ENCODE measurements around the gene NEDD9.
A peak's percentile ranks its signal among the peaks of the same experiment; 100 is the strongest.

Gene NEDD9

DNA sequence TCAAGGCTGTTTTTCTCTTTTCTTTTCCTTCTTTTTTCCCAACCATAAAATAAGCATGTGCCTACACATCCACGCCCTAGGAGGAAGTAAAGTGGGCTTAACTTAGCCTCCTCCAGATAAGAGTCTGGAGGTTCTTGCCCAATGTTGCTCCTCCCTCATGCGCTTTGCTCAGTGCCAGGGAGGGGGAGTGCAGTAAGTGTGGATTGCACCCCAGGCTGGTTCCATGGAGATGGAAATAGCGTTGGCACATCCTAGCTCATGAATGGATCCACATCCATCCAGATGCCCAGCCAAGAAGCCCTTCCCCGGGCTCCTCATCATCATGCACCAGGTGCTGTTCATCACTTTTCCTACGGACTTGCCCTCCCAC, 58.2 kb downstream of the NEDD9 start:
- no peak for DNase-seq

DNA sequence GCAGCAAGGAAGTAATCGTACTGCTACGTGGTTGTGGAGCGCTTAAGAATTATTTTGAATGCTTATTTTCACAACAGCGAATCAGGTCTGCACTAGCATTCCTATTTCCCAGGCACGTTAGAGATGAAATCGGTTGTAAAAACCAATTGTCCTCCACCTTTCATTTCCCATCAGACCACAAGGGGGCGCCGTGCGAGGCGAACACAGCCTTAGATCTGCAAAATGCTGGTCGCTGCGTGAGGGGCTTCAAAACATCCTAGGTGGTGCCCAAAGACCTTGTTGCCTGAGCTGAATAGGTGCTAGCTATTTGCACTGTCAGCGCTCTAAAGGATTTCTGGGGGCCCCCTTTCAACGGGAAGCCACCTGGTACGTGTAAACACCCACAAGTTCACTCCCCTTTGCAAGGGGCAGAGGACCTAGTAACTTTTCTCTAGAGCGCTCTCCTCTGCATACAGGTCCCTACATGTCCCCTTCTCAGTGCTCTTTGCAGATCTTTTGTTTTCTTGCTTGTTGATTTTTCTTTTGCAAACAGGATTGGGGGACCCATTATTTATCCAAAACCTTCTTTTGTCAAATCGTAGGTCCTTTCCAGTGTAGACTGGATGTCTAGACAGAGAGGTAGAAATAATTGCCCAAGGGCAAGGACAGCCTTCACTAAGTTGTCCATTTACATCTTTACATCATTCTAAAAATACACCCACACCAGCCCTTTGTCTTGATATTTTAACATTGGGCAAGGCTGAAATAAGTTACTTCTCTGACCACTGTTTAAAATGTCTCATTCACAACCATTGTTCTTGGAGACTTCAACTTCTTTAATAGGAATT, 59.8 kb downstream of the NEDD9 start:
- peak; percentile 44 for DNase-seq

DNA sequence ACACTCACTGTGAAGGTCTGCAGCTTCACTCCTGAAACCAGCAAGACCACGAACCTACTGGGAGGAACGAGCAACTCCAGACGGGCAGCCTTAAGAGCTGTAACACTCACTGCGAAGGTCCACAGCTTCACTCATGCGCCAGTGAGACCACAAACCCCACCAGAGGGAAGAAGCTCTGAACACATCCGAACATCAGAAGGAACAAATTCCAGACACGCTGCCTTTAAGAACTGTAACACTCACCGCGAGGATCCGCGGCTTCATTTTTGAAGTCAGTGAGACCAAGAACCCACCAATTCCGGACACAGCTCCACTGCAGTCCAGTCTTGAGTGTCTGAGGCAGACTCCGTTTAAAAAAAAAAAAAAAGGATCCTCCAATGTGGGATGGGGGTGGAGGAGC, 60.5 kb downstream of the NEDD9 start:
- no peak for DNase-seq

DNA sequence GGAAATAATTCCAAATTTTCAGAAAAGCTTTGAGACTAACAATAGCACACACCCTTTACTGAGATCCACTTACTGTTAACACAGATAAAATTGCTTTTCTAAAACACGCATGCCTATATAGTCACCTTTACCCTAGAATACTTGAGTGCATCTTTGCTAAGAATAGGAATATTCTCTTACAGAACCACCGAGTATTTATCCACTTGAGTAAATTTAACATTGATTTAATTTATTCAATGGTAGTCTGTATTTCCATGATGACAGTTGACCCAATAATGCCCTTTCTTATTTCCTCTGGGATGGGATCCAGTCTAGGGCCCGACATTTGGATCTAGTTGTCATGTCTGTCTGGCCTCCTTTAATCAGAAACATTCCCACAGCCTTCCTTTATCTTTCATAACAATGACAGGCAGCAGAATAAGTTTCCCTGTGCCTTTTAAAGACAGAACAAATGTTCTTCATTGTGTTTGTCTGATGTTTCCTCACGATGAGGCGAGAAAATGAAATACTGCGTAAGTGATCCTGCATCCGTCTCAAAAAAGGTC, 64.3 kb downstream of the NEDD9 start:
- DNase-seq = no peak

DNA sequence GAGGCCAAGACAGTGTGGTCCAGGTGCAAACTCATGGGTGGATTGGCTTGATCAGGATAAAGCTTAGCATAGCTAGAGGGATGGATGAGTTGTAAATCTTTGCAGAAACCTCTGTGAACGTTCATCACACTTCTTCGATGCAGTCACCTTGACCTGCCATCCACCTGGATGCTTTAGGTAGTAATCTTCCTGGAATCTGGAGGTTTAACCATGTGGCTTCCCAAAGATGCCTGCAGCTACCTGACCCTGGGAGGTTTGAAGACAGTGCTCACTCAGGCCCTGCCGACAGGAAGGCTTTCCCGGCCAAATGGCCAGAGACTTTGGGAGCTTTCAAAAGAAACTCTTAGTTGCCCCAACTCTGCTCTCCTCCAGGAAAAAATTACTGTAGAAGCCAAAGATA, 65.5 kb downstream of the NEDD9 start:
- no peak for DNase-seq

DNA sequence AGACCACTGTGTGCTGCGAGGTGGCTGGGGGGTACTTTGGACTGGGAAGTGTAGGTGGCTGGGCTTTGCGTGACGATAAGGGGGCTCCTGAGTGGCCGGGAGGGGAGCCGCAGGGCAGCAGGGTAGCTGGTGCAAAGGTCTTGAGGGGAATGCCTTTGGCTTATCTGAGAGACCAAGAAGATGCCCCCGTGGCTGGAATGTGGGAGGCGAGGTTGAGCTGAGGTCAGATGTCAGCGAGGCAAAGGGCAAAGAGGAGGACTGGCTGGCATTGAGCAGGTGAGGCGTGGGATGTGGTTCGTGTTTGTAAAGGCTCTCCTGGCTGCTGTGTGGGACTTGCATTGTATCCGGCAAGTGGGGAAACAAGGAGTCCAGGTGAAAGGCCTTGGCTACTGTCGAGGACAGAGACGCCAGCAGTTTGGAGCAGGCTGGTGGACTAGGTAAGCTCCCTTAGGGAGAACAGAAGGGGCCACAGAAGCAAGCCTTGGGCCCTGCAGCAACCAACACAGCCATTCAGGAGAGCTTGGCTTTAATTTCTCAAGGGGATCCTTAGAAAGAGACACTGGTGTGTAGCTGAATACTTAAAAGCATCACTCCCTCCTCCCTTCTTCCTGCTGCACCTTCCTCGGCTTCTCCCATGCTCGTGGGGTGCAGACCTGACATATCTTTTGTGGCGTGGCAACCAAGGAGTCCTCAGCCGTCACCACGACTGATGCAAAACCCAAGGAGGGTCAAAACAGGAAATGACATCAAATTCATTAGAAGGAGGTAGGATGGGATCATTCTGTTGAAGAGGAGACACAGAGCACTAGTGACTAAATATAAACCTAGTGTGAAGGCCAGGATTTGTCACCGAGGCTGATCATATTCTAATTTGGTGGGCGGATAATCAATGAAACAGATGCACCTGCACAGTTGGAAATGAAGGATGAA, 67.5 kb downstream of the NEDD9 start:
- DNase-seq = no peak

DNA sequence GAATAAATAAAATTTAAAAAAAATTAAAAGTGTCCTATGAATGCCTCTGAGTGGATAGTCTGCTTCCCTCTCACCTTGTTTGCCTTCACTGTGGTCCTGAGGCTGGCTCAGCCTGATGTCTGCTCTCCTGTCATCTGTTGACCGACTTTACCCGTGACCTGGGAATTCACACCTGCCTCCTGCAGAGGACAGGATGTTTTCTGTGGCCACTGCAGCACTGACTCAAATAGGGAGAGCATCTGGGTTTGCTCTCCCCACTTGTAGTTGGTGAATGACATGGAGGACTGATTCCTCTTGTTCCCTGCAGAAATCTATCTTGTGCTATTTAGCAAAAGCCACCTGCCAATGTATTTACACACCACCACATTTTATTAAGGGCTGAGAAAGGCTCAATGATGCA, 68.5 kb downstream of the NEDD9 start:
- no peak for DNase-seq

DNA sequence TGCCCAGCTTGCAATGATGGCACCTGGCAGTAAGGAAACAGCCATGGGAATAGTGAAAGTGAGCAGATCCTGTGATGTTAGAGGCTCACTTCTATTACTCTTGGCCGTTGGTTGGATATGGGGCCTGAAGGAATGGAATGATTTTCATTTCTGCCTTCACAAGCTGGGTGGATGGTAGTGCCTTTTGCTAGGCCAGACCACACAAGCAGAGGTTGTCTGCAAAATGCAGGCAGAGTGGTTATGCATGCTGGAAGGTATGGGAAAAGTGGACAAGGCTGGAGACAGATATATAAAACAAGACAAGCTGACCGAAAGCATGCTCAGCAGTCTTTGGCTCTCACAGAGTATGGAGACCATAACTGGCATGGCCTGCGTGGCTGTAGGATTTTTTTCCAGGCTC, 70.2 kb downstream of the NEDD9 start:
- no peak for DNase-seq

DNA sequence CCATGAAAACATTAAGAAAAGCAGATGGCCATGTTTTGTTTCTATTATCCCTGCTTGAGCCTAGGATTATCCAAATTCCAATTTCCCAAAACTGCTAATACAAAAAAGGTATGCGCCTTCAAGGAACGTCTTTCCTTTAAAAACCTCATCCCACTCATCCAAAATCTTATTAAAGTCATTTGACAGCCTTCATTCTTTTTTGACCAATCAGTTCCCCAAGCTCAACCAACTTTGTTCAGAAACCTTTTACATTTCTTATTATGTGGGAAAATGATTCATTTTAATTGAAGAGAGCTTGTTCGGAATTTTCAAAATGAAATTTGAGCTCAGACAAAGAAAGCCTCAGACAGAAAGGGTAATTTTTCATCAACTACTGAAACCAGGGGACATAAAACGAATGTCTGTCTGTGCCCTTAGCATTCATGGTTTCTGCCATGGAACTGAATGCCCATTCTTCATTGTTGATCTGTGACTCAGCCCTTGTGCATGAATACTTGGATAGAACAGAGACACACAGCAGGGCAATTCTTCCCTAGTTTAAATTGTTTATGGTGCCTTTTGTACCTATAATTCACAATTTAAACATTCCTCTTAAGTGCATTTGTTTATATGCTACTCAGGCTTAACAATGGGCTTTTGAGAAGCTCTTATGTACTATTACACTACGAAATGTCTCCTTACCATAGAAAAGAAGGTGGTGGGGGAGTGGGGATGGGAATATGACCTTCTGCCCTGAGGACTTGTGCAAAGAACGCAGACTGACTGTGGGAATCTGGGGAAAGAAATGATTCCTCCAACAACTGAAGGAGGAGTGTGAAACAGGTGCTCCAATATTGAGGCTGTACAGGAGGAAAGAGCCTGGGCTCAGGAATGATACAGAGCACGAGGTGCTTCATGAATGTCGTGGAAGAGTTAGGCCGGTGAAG, 71.2 kb downstream of the NEDD9 start:
- DNase-seq = peak; percentile 67

DNA sequence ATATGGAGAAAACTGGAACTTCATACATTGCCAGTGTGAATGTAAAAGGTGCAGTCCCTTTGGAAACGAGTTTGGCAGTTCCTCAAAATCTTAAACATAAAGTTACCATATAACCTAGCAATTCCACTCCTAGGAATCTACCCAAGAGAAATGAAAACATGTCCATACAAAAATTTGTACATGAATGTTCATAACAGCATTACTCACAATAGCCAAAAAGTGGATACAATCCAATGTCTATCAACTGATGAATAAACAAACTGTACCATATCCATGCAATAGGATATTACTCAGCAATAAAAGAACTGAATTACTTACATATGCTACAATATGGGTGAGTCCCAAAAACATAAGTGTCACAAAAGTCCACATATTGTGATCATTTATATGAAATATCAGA, 72.3 kb downstream of the NEDD9 start:
- DNase-seq = peak; percentile 61

DNA sequence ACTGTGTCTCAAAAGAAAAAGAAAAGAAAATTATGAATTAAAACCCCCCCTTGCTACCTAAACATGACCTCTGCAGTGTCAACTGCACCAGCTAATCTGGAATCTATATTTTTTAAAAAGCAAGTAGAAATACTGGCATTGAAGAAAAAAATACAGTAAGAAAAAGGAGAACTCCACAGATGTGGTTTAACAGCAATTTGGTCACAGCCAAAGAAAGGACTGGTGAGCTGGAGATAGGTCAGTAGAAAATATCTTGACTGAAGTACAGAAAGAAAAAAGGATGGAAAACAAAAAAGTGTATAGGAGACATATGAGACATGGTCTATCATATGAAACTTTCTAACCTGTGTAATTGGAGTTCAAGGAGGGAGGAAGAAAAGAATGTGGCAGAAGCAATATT, 76.9 kb downstream of the NEDD9 start:
- DNase-seq = no peak

DNA sequence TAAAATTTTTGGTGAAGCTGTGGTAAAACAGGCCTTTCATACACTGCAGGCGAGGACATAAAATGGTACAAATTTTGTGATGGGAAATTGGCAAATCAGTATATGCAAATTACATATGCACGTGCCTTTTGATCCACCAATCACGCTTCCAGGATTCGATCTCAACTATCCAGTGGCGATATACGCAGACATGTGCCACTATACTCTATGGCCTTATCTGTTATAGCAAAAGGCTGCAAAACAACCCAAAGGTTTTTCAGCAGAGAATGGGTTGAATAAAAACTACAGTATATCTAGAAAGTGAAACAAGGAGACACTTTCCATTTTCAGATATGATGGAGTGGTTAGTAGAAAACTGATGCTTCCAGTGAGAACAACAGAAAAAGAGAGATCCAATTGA, 79.0 kb downstream of the NEDD9 start:
- no peak for DNase-seq

DNA sequence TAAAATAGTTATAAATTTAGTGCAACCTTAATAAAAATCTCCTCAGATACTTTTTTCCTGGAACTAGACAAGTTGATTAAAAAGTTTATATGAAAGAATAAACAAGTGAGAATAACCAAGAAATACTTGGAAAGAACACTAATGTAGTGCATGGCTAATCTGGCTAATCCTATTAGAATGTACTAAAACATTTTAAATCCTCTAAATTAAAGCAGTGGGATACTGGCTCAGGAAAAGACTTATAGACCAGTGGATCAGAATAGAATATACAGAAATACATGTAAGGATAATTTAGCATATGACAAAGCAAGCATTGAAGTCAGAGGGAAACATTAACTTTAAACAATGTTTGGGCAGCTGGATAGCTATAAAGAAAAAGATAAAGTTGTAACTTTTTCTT, 79.9 kb downstream of the NEDD9 start:
- DNase-seq = no peak

DNA sequence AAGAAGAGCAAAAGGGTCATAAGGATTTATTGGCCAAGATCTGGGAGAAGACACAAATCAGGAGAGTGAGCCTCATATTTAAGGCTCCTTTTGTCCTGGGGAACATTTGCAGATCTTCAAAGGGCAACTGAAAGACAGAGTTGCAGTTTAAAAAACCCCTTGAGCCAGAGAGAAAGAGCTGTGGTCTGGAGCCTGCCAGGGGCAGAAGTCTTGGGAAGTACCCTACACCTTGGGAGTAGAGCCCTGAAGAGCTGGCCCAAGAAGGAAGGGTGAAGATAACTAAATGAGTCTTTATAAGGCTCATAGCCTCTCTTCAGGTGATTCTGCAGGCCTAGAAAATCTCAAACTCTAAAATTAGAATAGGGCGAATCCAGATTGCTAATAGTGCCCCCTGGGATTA, 81.0 kb downstream of the NEDD9 start:
- DNase-seq = no peak

DNA sequence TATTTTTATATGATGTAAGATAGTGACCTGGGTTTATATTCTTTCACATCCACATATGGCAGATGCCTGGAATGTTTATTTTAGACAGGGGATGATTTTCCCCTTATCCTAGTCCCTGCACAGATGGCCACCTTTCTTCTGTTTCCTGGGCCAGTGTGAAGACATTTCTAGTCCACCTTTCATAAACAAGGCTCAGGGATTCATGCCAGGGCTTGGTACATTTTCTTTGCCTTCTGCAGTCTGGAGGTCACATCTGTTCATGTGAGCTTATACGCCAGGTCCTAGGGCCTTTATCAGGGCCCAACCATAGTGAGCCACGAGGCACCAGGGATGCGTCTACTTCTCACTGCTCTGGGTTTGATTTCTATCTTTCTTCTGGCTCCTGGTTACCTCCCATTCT, 82.9 kb downstream of the NEDD9 start:
- no peak for DNase-seq

DNA sequence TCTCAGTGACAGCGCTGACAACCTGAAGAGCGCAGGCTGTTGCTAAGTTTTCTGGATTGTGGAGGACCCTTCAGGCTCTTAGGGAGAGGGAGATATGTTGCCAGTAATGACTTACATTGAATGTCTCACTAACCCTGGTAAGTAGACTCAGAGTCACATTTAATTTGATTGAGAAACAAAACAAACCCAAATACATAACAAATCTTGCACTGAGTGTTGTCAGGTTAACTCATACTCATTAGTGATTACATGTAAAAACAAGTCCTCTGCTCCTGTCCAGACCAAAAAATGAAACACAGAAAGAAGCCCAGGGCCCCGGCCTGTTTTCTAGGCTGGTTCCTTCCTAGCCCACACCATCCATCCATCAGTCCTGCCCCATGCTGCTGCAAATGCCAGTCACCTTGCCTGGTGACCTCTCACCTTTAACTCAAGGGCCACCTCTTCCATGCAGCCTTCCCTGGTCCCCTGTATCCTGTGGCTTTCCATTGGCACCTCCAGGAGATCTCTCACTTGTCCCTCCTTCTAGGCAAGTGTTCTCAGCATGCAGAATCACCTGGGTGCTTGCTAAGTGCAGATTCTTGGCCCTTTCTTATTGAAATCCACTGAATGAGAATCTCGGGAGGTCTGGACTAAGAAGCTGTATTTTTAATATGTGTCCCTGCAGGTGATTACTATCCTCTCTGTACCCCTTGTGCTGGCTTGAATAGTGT, 86.2 kb downstream of the NEDD9 start:
- no peak for DNase-seq

DNA sequence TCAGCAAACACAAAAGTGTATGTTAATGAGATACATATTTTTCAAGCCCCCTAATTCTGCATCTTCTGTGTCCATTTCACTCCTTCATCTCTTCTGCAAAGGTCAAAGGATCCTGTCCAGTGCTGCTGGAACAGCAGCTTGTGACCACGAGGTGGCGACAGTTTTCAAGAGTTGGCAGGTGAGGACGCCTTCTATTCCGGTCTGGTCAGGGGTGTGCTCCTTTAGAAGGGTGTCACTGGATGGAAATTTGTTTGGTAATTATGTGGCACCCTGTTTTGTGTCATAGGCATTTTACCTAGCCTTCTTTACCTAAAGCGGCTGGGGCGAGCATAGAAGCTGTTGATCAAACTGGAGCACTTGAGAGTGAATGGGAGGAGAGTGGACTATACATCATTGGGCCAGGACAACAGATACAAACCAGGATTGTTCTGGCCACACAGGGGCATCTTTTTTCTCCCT, 88.0 kb downstream of the NEDD9 start:
- peak; percentile 72 for DNase-seq

DNA sequence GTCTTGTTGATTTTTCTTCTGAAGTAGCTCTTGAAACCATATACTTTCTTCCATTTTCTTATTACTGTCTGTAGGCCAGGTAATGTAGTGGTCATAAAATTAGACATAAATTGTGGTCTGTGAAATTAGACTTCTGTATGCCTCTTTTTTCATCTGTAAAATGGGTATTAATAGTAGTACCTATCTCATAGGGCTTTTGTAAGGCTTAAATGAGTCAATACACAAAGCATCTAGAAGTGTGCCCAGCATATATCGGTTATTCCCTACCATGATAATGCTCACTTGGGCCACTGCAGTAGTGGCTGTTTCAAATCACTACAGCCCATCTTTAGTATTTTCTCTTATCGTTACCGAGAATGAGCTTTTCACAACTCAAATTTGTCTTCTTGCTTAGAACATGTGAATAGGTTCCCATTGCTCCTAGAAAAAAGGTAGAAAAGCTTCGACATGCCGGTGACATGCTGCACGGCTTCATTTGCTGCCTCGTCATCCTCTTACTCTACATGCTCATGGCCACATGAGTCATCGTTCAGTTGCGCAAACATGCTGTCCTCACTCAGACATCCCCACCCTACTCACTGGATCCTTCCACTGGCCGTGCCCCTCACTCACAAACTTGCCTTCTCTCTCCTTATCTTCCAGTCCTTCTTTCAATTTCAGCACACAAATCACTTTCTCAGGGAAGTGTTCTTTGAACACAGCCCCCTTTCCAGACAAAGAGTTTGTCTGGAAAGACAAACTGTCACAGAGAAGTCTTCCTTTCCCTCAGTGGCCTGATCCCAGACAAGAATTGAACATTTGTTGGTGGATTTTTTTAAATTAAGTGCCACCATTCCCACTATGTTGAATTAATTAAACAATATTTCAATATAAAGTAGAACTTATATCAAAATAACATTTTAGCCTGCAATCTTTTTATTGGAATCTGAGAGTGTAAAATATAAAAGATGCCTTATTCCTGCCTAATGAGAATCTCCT, 88.8 kb downstream of the NEDD9 start:
- DNase-seq = peak; percentile 82

DNA sequence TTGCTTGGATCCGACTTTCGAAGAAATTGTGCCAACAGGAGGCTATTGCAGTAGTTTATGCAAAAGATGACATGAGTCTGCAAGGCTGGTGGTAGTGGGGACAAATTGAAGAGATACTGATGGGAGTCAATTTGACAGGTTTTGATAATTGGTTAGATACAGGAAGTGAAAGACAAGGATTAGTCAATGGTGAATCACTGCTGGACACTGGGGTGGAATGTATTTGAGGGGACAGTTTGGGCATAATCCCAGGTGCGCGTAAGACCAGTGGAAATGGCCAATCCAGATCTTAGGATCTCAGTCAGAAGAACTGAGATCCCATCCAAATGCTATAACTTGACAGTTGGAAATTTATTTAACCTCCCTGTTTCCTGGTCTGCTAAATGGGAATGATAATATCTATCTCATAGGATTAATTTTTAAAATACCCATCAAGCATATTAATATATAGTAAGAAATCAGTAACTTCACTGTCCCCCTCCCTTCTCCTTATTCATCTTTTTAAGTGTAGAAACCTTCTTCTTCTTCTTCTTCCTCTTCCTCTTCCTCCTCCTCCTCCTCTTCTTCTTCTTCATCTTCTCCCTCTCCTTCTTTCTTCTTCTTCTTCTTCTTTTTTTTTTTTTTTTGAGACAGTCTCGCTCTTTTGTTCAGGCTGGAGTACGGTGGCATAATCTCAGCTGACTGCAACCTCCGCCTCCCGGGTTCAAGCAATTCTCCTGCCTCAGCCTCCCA, 90.0 kb downstream of the NEDD9 start:
- DNase-seq = no peak

DNA sequence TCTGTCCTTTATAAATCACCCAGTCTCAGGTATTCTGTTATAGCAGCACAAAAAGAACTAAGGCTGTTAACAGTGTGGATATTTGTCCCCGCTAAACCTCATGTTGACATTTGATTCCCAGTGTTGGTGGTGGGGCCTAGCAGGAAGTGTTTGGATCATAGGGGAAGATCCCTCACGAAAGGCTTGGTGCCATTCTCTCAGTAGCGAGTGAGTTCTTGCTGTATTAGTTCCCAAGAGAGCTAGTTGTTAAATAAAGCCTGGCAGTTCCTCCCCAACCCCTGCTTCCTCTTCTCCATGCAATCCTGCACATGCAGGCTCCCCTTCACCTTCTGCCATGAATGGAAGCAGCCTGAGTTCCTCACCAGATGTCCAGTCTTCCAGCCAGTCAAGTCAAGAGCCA, 91.2 kb downstream of the NEDD9 start:
- DNase-seq = no peak

Measured in fibroblast of skin of back (primary cell).